Measurements from ENCODE around the gene RECQL5.

- TF ChIP-seq CTCF (IDR thresholded peaks at IDR 0.05; ENCODE audit: poor library complexity) (no peak), EZH2 (IDR thresholded peaks at IDR 0.05; ENCODE audit: borderline replicate concordance) (no peak), EZH2phosphoT487 (IDR thresholded peaks at IDR 0.05; ENCODE audit: low read depth, severe bottlenecking, unreplicated experiment) (no peak)
Observed at GRCh38 chr17:75650874-75651273, 16.1 kb downstream of the RECQL5 start.
